Activated naive CD4-positive, alpha-beta T cell (primary cell): ENCODE results near the gene SFXN4.
"Not testable (repeated sequence)": the region's sequence is repeated elsewhere in the genome, so short reads cannot be mapped to it uniquely, and the experiment has no call there.

ENCODE experiments used
- DNase-seq, 4 experiments: peaks; one replicate each; lab custom pipeline; 2025; lab: John Stamatoyannopoulos, UW

SFXN4 gene

GRCh38 chr10:119107771-119108170 is 57.7 kb downstream of the SFXN4 start:
- not testable (repeated sequence) for DNase-seq

- DNase-seq, result not testable (repeated sequence)
These were observed 58.4 kb downstream of the SFXN4 start for GRCh38 chr10:119107106-119107505.

- DNase-seq, result not testable (repeated sequence)
These were observed 59.6 kb downstream of the SFXN4 start for GRCh38 chr10:119105899-119106298.

GRCh38 chr10:119105155-119105554 is 60.4 kb downstream of the SFXN4 start:
- DNase-seq, result no peak

- DNase-seq, result peak in 1 of 4 experiments; percentile 4
These were observed 60.9 kb downstream of the SFXN4 start for GRCh38 chr10:119104654-119105015.

GRCh38 chr10:119103903-119104653 is 61.4 kb downstream of the SFXN4 start, which contains the start of gene DENND10:
Gene DENND10 (plus strand): TSS chr10:119104113. CDS start chr10:119104143, 30 bp downstream.
- peak; percentile 62 to 74 (median 66) for DNase-seq

- no peak for DNase-seq
These were observed 62.1 kb downstream of the SFXN4 start for GRCh38 chr10:119103241-119103902.

GRCh38 chr10:119101366-119102098 is 64.0 kb downstream of the SFXN4 start:
- DNase-seq, result no peak

- DNase-seq, result no peak
These were observed 64.9 kb downstream of the SFXN4 start for GRCh38 chr10:119100434-119101238.

GRCh38 chr10:119098576-119098975 is 66.9 kb downstream of the SFXN4 start:
- DNase-seq, result no peak

GRCh38 chr10:119096641-119097415 is 68.7 kb downstream of the SFXN4 start:
- DNase-seq, result not testable (repeated sequence)

GRCh38 chr10:119095640-119096039 is 69.9 kb downstream of the SFXN4 start:
- no peak for DNase-seq

- no peak for DNase-seq
These were observed 74.5 kb downstream of the SFXN4 start for GRCh38 chr10:119090968-119091367.
